Neural cell (in vitro differentiated cells): ENCODE data around the gene CAPN15. TPM values are rescaled to one million over a fixed set of nuclear protein-coding genes. Genes with fewer than 3 reads are reported as not detected.

Source experiments
- H2AFZ ChIP-seq: fragments of 200-600, 300-800 bp; sonication (generic), shearing (Covaris generic); 2 replicates; pipeline ENCODE4 v1.6.0; 2014; ENCODE audit warnings: low read depth, mild to moderate bottlenecking, antibody characterized with exemption, low read length, moderate library complexity
- H3F3A ChIP-seq: fragments of 200-600 bp; shearing (Covaris generic); 2 replicates; pipeline ENCODE4 v1.6.1; 2016; ENCODE audit warnings: mild to moderate bottlenecking, moderate library complexity, mixed read lengths, antibody characterized with exemption, low read length; ENCODE audit not compliant: insufficient read depth, poor library complexity, severe bottlenecking
- H3K27ac ChIP-seq: fragments of 200-600, 300-800 bp; sonication (generic), shearing (Covaris generic); 2 replicates; pipeline ENCODE4 v1.5.1; 2014; ENCODE audit warnings: mild to moderate bottlenecking, low read length, moderate library complexity
- H3K27me3 ChIP-seq: fragments of 300-800, 200-600 bp; sonication (generic), shearing (Covaris generic); 2 replicates; pipeline ENCODE4 v1.6.0; 2014; ENCODE audit warnings: mild to moderate bottlenecking, low read depth, low read length, moderate library complexity; ENCODE audit not compliant: insufficient read depth
- H3K36me3 ChIP-seq: fragments of 300-800, 200-600 bp; sonication (generic), shearing (Covaris generic); 2 replicates; pipeline ENCODE4 v1.5.1; 2014; ENCODE audit warnings: mild to moderate bottlenecking, antibody characterized with exemption, low read length, moderate library complexity; ENCODE audit not compliant: insufficient read depth
- H3K4me2 ChIP-seq: fragments of 300-800, 200-600 bp; sonication (generic), shearing (Covaris generic); 2 replicates; pipeline ENCODE4 v1.6.0; 2014; ENCODE audit warnings: mild to moderate bottlenecking, low read length
- H3K4me3 ChIP-seq: fragments of 300-800, 200-600 bp; sonication (generic), shearing (Covaris generic); 2 replicates; pipeline ENCODE4 v1.5.1; 2014; ENCODE audit warnings: mild to moderate bottlenecking, low read length, moderate library complexity
- H3K79me2 ChIP-seq: fragments of 200-600 bp; shearing (Covaris generic); replicated peaks from 2 replicates; pipeline ENCODE4 v1.6.0; 2014; ENCODE audit warnings: mild to moderate bottlenecking, low read length, moderate library complexity; ENCODE audit not compliant: insufficient read depth
- H3K9ac ChIP-seq: fragments of 300-800, 200-600 bp; sonication (generic), shearing (Covaris generic); 2 replicates; pipeline ENCODE4 v1.6.1; 2016; ENCODE audit warnings: mild to moderate bottlenecking, low read length, mixed read lengths
- H3K9me2 ChIP-seq: fragments of 200-600 bp; shearing (Covaris generic); 2 replicates; pipeline ENCODE4 v1.6.1; 2016; ENCODE audit warnings: mild to moderate bottlenecking, low read length, mixed read lengths; ENCODE audit not compliant: insufficient read depth
- H3K9me3 ChIP-seq: fragments of 200-600, 300-800 bp; sonication (generic), shearing (Covaris generic); 2 replicates; pipeline ENCODE4 v1.6.1; 2016; ENCODE audit warnings: mild to moderate bottlenecking, mixed run types, low read length, moderate library complexity, mixed read lengths
- H4K20me1 ChIP-seq: fragments of 200-600 bp; shearing (Covaris generic); 2 replicates; pipeline ENCODE4 v1.6.1; 2016; ENCODE audit warnings: mild to moderate bottlenecking, mixed run types; ENCODE audit not compliant: insufficient read depth
- EP300 ChIP-seq: fragments of 450-650 bp; conservative IDR thresholded peaks from 2 replicates; pipeline ENCODE4 v1.6.1; 2014; ENCODE audit warnings: antibody characterized with exemption, mild to moderate bottlenecking, moderate library complexity; ENCODE audit not compliant: poor library complexity, severe bottlenecking
- EZH2 ChIP-seq: fragments of 200-600, 300-800 bp; shearing (Covaris generic), sonication (generic); IDR thresholded peaks from 2 replicates; pipeline ENCODE4 v1.6.1; 2014; ENCODE audit warnings: antibody characterized with exemption, low read length, borderline replicate concordance, mild to moderate bottlenecking; ENCODE audit not compliant: insufficient read depth, poor library complexity, severe bottlenecking
- MXI1 ChIP-seq: fragments of 450-650 bp; conservative IDR thresholded peaks from 2 replicates; pipeline ENCODE4 v1.6.1; 2014; ENCODE audit warnings: antibody characterized with exemption, mild to moderate bottlenecking; ENCODE audit not compliant: poor library complexity, severe bottlenecking
- POLR2AphosphoS5 ChIP-seq: IDR thresholded peaks from 2 replicates; pipeline ENCODE4 v1.6.1; 2012
- RAD21 ChIP-seq: fragments of 450-650 bp; conservative IDR thresholded peaks from 2 replicates; pipeline ENCODE4 v1.6.1; 2014; ENCODE audit warnings: antibody characterized with exemption, mild to moderate bottlenecking, moderate library complexity
- SMC3 ChIP-seq: fragments of 450-650 bp; conservative IDR thresholded peaks from 2 replicates; pipeline ENCODE4 v1.6.1; 2014; ENCODE audit warnings: antibody characterized with exemption, mild to moderate bottlenecking, moderate library complexity; ENCODE audit not compliant: poor library complexity
- TAF1 ChIP-seq: IDR thresholded peaks from 2 replicates; pipeline ENCODE4 v1.6.1; 2012; ENCODE audit warnings: low read depth
- polyA plus RNA-seq: library from polyadenylated mRNA; depleted of rRNA; stranded (reverse); fragments of >200 nt; gene quantifications from 2 replicates; pipeline ENCODE4 v1.2.3, GENCODE V29; 2014
- TF ChIP-seq, protein P1 (sequence below): IDR thresholded peaks from 2 replicates; pipeline ENCODE4 v1.6.1; 2012; ENCODE audit warnings: borderline replicate concordance
- TF ChIP-seq, protein P2 (sequence below): fragments of 450-650 bp; IDR thresholded peaks from 2 replicates; pipeline ENCODE4 v1.5.1; 2014; ENCODE audit warnings: antibody characterized with exemption, mild to moderate bottlenecking, moderate library complexity; ENCODE audit not compliant: poor library complexity, severe bottlenecking

CAPN15 gene
- polyA plus RNA-seq, 1 donor from 2014 or later = 11.5 TPM

DNA sequence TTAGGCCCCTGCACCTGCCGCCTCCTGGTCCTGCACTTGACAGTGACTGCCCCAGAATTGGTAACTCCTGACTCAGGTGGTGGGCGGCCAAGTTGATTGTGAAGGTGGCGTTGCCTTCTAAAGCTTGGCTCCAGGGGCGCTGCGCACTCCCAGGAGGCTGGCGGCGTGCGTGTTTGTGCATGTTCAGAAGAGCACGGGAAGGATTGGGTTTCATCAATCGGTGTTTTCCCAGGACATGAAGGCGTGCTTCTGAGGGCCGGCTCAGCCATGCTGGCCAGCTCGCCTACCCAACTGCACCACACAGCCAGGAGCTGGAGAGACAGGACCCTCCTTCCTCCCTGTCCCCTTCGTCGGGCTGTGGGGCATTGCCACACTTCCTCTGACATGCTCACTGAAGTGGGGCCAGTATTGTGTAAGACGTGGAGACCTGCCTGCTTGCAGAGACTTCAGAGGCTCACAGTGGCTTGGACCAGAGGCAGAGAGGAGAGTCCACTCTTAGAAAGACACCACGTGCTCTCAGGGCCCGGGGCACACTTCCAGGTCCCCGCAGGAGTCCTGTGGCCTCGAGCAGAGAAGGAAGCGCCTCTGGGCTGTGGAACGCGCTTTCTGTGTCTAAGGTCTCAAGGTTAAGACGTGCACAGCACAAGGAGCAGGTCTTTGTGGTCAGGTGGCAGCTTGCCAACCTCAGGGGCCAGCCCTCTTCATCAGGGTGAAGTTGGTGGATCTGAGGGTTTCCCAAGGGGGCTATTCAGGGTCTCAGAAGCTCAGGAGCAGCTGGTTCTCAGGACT, 65.2 kb downstream of the CAPN15 start:
- no peak overlapping the region for H3K27ac ChIP-seq
- H3K4me2 ChIP-seq = no peak overlapping the region
- H3K36me3 ChIP-seq = no peaks in the 10 kb centered on the region
- H3K79me2 ChIP-seq = peaks cover 29% of the 10 kb centered on the region
- H3K9ac ChIP-seq = no peak overlapping the region
- no peaks in the 10 kb centered on the region for H3F3A ChIP-seq
- no peak overlapping the region for H2AFZ ChIP-seq
- peaks cover 4% of the 10 kb centered on the region for H4K20me1 ChIP-seq
- H3K4me3 ChIP-seq = no peak overlapping the region
- TF ChIP-seq SMC3 (no peak), POLR2AphosphoS5 (no peak), MXI1 (no peak), EP300 (no peak), RAD21 (no peak), EZH2 (no peak), TAF1 (no peak)
- TF ChIP-seq, protein P1, sequence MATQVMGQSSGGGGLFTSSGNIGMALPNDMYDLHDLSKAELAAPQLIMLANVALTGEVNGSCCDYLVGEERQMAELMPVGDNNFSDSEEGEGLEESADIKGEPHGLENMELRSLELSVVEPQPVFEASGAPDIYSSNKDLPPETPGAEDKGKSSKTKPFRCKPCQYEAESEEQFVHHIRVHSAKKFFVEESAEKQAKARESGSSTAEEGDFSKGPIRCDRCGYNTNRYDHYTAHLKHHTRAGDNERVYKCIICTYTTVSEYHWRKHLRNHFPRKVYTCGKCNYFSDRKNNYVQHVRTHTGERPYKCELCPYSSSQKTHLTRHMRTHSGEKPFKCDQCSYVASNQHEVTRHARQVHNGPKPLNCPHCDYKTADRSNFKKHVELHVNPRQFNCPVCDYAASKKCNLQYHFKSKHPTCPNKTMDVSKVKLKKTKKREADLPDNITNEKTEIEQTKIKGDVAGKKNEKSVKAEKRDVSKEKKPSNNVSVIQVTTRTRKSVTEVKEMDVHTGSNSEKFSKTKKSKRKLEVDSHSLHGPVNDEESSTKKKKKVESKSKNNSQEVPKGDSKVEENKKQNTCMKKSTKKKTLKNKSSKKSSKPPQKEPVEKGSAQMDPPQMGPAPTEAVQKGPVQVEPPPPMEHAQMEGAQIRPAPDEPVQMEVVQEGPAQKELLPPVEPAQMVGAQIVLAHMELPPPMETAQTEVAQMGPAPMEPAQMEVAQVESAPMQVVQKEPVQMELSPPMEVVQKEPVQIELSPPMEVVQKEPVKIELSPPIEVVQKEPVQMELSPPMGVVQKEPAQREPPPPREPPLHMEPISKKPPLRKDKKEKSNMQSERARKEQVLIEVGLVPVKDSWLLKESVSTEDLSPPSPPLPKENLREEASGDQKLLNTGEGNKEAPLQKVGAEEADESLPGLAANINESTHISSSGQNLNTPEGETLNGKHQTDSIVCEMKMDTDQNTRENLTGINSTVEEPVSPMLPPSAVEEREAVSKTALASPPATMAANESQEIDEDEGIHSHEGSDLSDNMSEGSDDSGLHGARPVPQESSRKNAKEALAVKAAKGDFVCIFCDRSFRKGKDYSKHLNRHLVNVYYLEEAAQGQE = no peak
- TF ChIP-seq, protein P2, sequence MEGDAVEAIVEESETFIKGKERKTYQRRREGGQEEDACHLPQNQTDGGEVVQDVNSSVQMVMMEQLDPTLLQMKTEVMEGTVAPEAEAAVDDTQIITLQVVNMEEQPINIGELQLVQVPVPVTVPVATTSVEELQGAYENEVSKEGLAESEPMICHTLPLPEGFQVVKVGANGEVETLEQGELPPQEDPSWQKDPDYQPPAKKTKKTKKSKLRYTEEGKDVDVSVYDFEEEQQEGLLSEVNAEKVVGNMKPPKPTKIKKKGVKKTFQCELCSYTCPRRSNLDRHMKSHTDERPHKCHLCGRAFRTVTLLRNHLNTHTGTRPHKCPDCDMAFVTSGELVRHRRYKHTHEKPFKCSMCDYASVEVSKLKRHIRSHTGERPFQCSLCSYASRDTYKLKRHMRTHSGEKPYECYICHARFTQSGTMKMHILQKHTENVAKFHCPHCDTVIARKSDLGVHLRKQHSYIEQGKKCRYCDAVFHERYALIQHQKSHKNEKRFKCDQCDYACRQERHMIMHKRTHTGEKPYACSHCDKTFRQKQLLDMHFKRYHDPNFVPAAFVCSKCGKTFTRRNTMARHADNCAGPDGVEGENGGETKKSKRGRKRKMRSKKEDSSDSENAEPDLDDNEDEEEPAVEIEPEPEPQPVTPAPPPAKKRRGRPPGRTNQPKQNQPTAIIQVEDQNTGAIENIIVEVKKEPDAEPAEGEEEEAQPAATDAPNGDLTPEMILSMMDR = no peak
- H3K9me3 ChIP-seq = no peaks in the 10 kb centered on the region
- no peaks in the 10 kb centered on the region for H3K27me3 ChIP-seq
- H3K9me2 ChIP-seq = no peaks in the 10 kb centered on the region

DNA sequence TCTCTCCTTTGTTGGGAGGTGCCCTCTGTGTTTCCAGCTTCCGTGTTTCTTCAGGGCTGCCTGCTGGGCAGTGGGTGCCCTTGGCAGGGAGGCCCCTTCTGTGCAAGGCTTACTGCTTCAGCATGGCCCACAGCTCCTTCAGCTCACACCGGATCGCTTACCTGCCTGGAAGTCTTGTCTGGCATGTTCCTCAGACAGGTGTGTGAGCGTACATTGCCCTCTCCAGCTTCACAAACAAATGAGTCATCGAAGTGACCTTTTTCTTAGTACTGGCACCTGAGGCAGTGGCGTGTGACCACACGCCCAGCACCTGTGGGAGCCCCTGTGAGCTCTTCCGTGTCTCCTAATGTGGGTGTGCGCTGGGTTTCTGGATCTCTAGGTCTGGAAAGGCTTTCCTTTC, 65.9 kb downstream of the CAPN15 start:
- Histone ChIP-seq H4K20me1 (peaks cover 4% of the 10 kb centered on the region), H3K9me2 (no peaks in the 10 kb centered on the region), H3K79me2 (peaks cover 29% of the 10 kb centered on the region), H3K27me3 (no peaks in the 10 kb centered on the region), H3K4me3 (no peak overlapping the region), H3K9me3 (no peaks in the 10 kb centered on the region), H3F3A (no peaks in the 10 kb centered on the region), H2AFZ (no peak overlapping the region), H3K27ac (no peak overlapping the region), H3K36me3 (no peaks in the 10 kb centered on the region), H3K9ac (no peak overlapping the region), H3K4me2 (no peak overlapping the region)
- TF ChIP-seq, protein P1 = no peak
- TF ChIP-seq MXI1 (no peak), EZH2 (no peak), EP300 (no peak), TAF1 (no peak), RAD21 (no peak), POLR2AphosphoS5 (no peak), SMC3 (no peak)
- TF ChIP-seq, protein P2 = no peak
